Ishikawa (cell line): Measurements from ENCODE around the gene BLMH.

Experiments used
- CEBPB ChIP-seq: IDR thresholded peaks from 2 replicates; pipeline ENCODE4 v1.6.1; 2012
- CREB1 ChIP-seq: IDR thresholded peaks from 2 replicates; pipeline ENCODE4 v1.6.1; 2012; ENCODE audit warnings: low read depth
- EP300 ChIP-seq: IDR thresholded peaks from 2 replicates; pipeline ENCODE4 v1.6.1; 2012; ENCODE audit warnings: borderline replicate concordance
- MAX ChIP-seq: IDR thresholded peaks from 2 replicates; pipeline ENCODE4 v1.6.1; 2012
- NFIC ChIP-seq: IDR thresholded peaks from 2 replicates; pipeline ENCODE4 v1.6.1; 2012
- YY1 ChIP-seq: IDR thresholded peaks from 2 replicates; pipeline ENCODE4 v1.6.1; 2012; ENCODE audit warnings: low read depth
- ZBTB7A ChIP-seq: IDR thresholded peaks from 2 replicates; pipeline ENCODE4 v1.6.1; 2012; ENCODE audit warnings: low read depth

DNA sequence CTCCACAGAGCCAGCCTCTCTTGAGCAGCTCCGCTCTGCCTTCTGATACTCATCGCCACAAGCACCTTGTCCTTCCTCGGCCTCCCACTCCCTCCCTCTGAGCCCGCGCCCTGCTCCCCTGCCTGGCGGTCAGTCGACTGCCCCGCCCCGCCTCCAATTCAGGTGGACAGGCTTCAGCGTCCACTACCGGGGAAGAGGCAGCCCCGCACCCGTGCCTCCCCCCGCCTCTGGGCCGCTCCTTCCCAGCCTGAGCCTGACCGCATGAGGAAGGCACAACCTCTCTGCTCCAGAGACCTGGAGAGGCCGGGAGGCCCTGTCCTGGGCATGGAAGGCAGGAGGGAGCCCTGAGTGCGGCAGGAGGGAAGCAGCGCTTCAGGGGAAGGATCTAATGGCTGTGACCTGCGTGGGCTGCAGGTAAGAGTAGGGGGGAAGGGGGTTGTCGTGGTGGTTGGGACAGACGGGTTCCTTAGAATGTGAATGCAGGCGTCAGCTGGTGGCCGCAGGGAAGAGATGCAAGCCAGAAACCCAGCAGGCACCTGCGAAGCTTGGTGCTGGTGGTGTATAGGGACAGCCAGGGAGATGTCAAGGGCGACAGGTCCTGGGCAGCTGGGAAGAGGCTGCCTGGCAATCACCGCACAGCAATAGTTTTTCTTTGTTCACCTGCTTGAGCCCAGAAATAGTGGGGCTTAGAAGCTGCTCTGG is 53.2 kb downstream of the BLMH start:
- TF ChIP-seq YY1 (no peak), NFIC (no peak), CEBPB (no peak), MAX (no peak), CREB1 (no peak), ZBTB7A (no peak), EP300 (no peak)
